GM21723 (cell line): ENCODE data around the gene FHL3.

Experiments
- ATAC-seq: cut with Tn5 transposase; IDR thresholded peaks from one replicate; pipeline ENCODE4 v1.9.1; 2021; ENCODE audit warnings: mild to moderate bottlenecking, moderate library complexity; ENCODE audit not compliant: unreplicated experiment

The FHL3 gene

DNA sequence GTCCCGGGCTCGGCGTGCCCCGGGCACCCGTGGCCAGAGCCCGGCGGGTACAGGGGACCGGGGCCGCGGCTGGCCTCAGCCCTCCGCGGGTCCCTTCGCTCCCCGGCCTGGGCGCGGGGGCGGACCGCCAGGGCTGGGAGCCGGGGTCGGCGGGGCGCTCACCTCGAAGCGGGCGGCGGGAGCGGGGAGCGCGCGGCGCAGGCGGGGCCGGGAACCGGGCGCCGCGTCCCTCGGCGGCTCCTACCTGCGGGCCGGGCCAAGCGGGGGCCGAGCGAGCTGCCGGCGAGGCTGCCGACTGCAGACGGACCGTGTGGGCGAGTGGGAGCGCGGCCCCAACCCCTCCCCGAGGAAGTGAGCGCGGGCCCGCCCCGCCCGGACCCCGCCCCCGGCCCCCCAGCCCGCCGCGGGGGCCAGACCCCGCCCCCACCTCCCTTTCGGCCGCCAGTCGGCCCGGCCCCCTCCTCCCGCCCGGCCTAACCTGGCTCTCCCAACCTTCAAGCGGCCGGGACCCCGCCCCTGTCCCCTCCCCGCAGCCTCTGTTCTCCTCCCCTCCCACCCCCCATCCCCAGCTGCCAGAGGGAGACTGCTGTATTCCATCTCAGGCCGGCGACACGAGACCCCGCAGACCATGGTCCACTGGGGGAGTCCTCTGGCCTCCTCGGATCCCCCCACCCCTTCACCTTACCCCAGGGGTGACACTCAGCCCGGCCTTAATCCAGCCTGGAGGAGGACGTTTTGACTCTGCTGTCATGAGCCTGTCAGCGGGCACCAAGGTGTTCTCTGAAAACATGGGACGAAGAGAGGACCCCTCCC lies at the start of gene FHL3:
TSS of gene FHL3 (minus strand) at position 320 of the 813 bp plus-strand sequence. CDS start 6,102 bp downstream, outside the sequence.
- ATAC-seq = no peak

DNA sequence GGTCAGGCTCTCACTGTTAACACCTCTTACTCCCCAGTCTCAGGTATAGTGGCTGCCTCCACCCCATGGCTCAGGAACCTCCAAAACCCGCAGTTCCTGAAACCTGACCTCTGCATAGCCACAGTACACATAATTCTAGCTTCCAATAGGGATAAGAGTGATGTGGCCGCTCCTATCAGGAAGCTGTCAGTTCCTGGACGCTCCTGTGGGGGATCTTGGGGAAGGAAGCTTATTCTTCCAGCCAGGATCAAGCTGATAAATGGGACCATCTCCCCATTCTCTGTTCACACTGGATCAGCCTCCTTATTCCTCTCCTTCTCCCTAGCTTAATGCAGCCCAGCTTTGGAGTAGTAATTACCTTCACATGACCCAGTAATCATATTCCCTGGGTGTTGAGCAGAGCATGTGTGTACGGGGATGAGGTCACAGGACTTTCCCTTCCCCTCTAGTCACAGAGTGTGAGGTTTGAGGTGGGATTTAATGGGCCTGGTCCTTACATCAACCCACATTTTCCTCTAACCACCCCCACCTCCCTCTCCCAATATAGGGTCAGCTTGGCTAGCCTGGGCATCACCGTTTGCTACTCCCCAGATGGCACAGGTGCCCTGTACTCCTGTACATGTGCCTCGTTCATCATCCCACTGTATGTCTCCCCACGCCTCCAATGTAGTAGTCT lies 48.2 kb upstream of the FHL3 start:
- no peak for ATAC-seq

- ATAC-seq = no peak
These were observed 47.6 kb upstream of the FHL3 start for GRCh38 chr1:38052750-38053415.

DNA sequence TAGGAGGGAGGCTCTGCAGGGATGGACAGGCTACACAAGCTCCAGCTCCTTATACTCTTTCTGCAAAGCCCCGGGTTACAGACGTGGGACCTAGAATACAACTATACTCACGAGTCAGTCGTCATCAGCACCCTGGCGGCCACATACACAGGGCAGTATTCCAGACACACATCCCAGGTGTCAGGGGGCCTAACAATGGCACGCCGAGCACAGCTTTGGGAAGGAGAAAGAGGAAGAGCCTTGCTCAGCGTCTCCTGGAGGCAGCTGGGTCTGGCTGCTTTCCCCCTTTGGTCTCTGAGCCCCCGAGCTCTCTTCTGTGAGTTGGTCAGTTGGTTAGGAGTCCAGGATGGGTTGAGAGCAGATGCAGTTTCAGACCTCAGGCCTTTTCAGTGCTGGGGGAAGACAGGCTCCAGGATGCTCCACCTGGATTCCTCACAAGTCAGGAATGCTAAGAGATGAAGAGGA lies 45.8 kb upstream of the FHL3 start:
- ATAC-seq = no peak

- ATAC-seq = no peak
These were observed 45.2 kb upstream of the FHL3 start for GRCh38 chr1:38050397-38051078.

DNA sequence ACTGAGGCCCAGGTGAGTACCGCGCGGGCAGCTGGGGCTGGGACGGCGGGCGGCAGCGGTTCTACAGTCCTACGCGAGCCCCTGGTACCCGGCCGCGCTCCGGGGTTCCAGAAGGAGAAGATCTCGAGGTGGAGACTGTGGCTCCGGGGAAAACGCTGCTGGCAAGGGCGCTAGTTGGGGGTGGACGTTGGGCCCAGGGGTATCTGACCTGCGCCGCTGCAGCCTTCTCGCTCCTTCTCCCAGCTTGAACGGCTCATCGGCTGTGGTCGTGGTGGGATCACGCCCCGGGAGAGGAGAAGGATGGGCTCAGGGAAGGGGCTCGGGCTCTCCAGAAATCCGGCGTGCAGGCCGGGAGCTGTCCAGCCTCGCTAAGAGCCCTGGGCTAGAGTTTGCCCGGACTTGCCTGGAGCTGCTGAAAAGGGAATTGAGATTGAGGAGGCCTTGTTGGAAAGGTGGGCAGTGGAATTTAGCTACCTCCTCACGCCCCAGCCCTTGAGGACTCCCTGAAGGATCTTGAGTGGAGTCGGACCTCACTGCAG lies 42.4 kb upstream of the FHL3 start:
- ATAC-seq = no peak

- ATAC-seq = peak; percentile 54
These were observed 41.7 kb upstream of the FHL3 start for GRCh38 chr1:38046884-38047602.

DNA sequence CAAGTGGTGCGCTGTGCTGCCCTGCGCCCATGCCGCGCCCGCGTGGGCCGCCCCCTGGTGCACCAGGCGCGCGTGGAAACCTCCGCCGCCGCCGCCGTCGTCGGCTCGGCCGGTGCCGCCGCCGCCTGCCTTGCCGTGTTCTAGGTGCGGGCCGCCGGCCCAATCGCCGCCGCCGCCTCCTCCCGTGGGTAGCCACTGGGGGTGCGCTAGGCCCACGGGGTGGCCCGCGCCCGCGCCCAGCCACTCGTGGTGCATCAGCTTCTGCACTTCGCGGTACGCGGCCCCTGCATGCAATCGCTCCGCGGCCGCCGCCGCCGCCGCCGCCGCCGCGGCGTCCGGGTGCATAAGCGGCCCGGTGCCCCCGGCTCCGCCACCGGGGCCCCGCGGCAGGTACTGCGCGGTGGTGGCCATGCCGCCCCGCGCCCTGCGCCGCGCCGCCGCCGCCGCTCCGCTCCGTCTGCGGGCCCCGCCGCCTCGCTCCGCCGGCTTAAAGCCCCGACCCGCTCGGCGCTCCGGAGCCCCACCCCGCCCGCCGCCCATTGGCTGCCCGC lies 41.1 kb upstream of the FHL3 start, which contains the start of gene POU3F1:
TSS of gene POU3F1 (minus strand) at position 461 of the 551 bp plus-strand sequence. CDS start at position 411, 50 bp downstream.
- ATAC-seq = peak; percentile 17

DNA sequence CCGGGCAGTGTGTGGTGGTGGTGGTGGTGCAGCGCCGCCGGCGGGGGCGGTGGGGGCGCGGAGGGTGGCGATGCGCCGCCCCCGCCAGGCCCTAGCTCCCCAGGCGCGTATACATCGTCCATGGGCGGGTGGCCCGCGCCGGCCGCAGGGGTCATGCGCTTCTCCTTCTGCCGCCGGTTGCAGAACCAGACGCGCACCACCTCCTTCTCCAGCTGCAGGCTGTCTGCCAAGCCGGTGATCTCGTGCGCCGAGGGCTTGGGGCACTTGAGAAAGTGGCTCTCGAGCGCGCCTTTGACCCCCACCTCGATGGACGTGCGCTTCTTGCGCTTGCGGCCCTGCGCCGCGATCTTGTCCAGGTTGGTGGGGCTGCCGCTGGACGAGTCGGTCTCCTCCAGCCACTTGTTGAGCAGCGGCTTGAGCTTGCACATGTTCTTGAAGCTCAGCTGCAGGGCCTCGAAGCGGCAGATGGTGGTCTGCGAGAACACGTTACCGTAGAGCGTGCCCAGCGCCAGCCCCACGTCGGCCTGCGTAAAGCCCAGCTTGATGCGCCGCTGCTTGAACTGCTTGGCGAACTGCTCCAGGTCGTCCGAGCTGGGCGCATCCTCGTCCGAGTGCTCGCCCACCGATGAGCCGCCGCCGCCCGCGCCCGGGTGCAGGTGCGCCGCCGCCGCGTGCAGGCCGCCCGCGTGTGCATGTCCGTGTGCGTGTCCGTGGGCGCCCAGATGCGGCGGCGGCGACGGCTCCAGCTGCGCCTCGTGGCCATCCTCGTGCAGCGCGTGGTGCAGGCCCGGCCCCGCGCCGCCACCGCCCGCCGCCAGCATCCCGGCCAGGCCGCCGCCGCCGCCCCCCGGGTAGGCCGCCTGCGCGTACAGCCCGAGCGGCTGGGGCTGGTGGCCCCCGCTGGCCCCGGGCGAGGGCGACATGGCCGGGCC lies 40.4 kb upstream of the FHL3 start:
- ATAC-seq = no peak

GRCh38 chr1:38044221-38045215 lies 39.2 kb upstream of the FHL3 start:
- no peak for ATAC-seq

GRCh38 chr1:38043036-38043747 lies 37.9 kb upstream of the FHL3 start:
- no peak for ATAC-seq

GRCh38 chr1:38041936-38042834 lies 36.9 kb upstream of the FHL3 start:
- ATAC-seq = no peak

DNA sequence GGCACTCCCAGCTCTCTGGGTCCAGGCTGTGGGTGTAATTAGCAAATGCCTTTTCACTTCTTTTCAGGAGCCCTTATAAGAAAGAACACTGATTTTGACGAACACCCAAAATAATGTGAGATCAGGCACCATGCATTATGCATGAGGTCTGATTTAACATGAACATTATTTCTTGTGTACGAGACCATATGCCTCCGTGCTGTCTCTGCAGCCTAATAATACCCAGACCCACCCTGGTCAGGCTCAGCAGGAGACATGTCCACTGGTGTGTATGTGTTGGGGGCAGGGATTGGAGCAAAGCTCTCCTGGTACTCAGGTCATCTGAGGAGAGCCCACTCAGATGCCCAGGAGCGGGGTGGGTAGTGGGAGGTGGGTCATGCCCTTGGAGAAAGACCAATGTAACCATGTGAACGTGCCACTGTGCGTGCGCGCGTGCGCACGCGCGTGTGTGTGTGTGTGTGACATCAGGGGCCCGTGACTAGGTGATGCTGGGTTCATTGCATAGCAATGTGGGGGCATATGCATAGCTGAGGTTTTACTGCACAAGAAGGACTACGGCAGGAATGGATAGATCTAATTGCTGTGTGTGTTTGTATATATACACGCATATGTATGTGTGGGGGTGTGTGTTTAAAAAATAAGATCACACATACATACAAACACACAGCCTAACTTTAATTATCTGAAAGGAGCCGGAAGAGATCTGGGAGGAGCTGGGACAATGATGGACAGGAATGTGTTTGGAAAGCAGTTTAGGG lies 34.2 kb upstream of the FHL3 start:
- no peak for ATAC-seq

GRCh38 chr1:38038861-38039260 lies 33.5 kb upstream of the FHL3 start:
- ATAC-seq = no peak
